Measurements from ENCODE around the gene SLC12A5. TPM values are rescaled to one million over a fixed set of nuclear protein-coding genes. Genes with fewer than 3 reads are reported as not detected.
"Not testable (repeated sequence)": the region's sequence is repeated elsewhere in the genome, so short reads cannot be mapped to it uniquely, and the experiment has no call there.

SLC12A5 gene
- total RNA-seq, 2 donors from 2014 or later: not detected

GRCh38 chr20:45991616-45992015 is 37.4 kb upstream of the SLC12A5 start:
- no peak for DNase-seq (ENCODE audit: low spot score)
- no peak for TF ChIP-seq CTCF (IDR thresholded peaks at IDR 0.05)

GRCh38 chr20:45993197-45993951 is 35.6 kb upstream of the SLC12A5 start:
- Histone ChIP-seq H3K4me1 (ENCODE audit: control insufficient read depth in 1 of 2, low read depth in 2 of 2) (no peaks in the 10 kb centered on the region), H3K4me3 (no peak overlapping the region), H3K27ac (no peak overlapping the region), H3K36me3 (no peaks in the 10 kb centered on the region), H3K27me3 (replicated peaks; ENCODE audit: insufficient read depth) (no peaks in the 10 kb centered on the region), H3K9me3 (no peaks in the 10 kb centered on the region)
- ATAC-seq (ENCODE audit: insufficient number of reproducible peaks, low FRiP score, low read depth) (no peak), DNase-seq (ENCODE audit: low spot score) (no peak)
- TF ChIP-seq CTCF (IDR thresholded peaks at IDR 0.05): no peak

More at GRCh38 chr20:45991616-45992015, 37.4 kb upstream of the SLC12A5 start:
- no peak overlapping the region for H3K4me3 ChIP-seq
- ATAC-seq (ENCODE audit: insufficient number of reproducible peaks, low FRiP score, low read depth): no peak
- no peaks in the 10 kb centered on the region for H3K27me3 ChIP-seq (replicated peaks; ENCODE audit: insufficient read depth)
- no peaks in the 10 kb centered on the region for H3K9me3 ChIP-seq
- H3K4me1 ChIP-seq (ENCODE audit: control insufficient read depth in 1 of 2, low read depth in 2 of 2): no peaks in the 10 kb centered on the region
- H3K27ac ChIP-seq: no peak overlapping the region
- H3K36me3 ChIP-seq: no peaks in the 10 kb centered on the region

- no peaks in the 10 kb centered on the region for H3K9me3 ChIP-seq
- H3K27ac ChIP-seq: no peak overlapping the region
- H3K4me3 ChIP-seq: no peak overlapping the region
- H3K36me3 ChIP-seq: no peaks in the 10 kb centered on the region
- H3K4me1 ChIP-seq (ENCODE audit: control insufficient read depth in 1 of 2, low read depth in 2 of 2): no peaks in the 10 kb centered on the region
- DNase-seq (ENCODE audit: low spot score) (no peak), ATAC-seq (ENCODE audit: insufficient number of reproducible peaks, low FRiP score, low read depth) (no peak)
- TF ChIP-seq CTCF (IDR thresholded peaks at IDR 0.05): no peak
- H3K27me3 ChIP-seq (replicated peaks; ENCODE audit: insufficient read depth): no peaks in the 10 kb centered on the region
These were observed 34.1 kb upstream of the SLC12A5 start for GRCh38 chr20:45994761-45995493.

- H3K36me3 ChIP-seq; ATAC-seq (ENCODE audit: insufficient number of reproducible peaks, low FRiP score, low read depth); DNase-seq (ENCODE audit: low spot score); H3K27ac ChIP-seq; H3K27me3 ChIP-seq (replicated peaks; ENCODE audit: insufficient read depth); H3K4me1 ChIP-seq (ENCODE audit: control insufficient read depth in 1 of 2, low read depth in 2 of 2); H3K4me3 ChIP-seq; H3K9me3 ChIP-seq: not testable (repeated sequence)
These were observed 33.4 kb upstream of the SLC12A5 start for GRCh38 chr20:45995495-45996097.

GRCh38 chr20:45997187-45997586 is 31.8 kb upstream of the SLC12A5 start:
- H3K27me3 ChIP-seq (replicated peaks; ENCODE audit: insufficient read depth): no peaks in the 10 kb centered on the region
- no peaks in the 10 kb centered on the region for H3K4me1 ChIP-seq (ENCODE audit: control insufficient read depth in 1 of 2, low read depth in 2 of 2)
- TF ChIP-seq CTCF (IDR thresholded peaks at IDR 0.05): no peak
- no peak overlapping the region for H3K4me3 ChIP-seq
- no peaks in the 10 kb centered on the region for H3K9me3 ChIP-seq
- H3K27ac ChIP-seq: no peak overlapping the region
- DNase-seq (ENCODE audit: low spot score) (no peak), ATAC-seq (ENCODE audit: insufficient number of reproducible peaks, low FRiP score, low read depth) (no peak)
- no peaks in the 10 kb centered on the region for H3K36me3 ChIP-seq

Data from thoracic aorta (tissue), 2 donors.